Raji (cell line): ENCODE data around the gene DNAJB13.

Experiments used
- POLR2A ChIP-seq: IDR thresholded peaks from 2 replicates; pipeline ENCODE4 v1.6.1; 2011; ENCODE audit warnings: low read depth, low read length, control low read depth; ENCODE audit not compliant: insufficient read depth

The DNAJB13 gene

DNA sequence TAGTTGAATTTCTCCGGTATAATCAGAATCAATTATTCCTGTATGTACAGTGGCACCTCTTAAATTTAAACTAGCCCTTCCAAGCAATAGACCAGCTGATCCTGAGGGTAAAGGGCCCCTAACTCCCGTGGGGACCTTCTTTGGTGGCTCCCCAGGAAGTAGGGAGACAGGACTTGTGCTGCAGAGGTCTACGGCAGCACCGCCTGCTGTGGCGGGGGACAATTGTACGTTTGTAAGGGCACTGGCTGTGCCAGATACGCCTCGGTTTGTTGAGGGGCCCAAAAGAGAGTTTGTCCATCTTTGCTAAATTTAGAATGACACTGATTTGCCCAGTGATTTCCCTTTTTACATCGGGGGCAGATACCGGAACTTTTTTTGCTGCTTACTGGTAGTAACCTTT lies 5.9 kb upstream of the DNAJB13 start:
- no peak for TF ChIP-seq POLR2A

DNA sequence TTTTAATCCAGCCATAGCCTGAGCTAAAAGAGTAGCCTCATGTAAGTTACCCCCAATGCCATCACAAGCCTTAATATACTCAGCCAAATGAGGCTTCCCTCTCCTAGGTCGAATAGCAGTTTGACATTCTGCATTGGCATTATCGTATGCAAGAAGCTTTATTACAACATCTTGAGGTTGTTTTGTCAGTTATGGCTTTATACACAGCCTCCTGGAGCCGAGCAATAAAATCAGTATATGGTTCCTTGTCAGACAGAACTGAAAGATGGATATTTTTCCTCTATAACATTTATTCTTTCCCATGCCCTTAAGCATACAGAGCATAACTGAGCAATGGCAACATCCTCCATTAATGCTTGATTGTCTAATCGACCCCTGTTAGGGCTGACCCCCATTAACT lies 5.4 kb upstream of the DNAJB13 start:
- TF ChIP-seq POLR2A: no peak

DNA sequence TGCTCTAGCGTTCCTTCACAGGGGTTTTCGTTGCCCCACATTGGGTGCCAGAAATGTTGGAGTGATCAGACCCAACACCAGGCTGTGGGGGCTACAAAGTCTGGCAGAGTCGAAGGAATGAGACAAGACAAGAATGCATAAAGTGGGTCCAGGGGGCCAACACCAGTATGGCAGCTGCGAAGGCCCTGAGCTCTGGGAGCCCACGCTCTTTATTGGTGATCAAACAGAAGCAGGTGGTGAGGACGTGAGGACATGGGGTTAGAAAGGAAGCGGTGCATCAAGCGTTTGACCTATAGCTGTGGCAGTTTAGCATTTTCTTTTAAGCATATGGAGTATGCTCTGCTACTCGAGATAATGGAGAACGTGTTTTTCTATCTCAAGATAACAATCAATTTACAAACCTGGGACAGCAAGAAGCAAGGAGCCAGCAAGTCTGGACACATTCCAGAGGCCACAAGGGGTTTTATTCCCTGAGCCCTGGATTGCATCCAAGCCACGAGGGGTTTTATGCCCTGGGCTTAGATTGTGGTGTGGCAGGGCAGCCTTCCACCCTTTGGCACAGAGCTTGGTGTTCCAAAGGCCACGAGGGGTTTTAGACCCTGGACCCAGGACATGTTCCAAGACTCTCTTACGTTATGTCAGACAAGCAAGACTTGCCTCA lies 3.9 kb upstream of the DNAJB13 start:
- TF ChIP-seq POLR2A: no peak

DNA sequence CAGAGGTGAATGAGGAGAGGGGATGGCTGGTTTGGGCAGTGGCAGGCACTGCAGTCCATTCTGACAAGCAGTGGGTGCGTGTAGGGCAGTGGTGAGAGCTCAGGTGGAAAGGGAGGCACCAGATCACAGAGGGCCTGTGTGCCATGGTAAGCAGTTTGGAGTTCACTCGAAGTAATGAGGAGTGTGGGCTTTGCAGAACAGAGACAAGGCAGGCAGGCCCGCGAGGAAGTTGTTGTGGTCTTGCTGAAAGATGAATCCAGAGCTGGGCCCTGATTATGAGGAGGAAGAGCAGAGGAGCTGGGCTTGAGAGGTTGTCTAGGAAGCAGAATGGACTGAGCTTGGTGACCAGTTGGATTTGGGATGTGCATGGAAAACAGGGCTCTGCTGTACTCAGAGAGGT lies 1.6 kb upstream of the DNAJB13 start:
- TF ChIP-seq POLR2A: no peak

DNA sequence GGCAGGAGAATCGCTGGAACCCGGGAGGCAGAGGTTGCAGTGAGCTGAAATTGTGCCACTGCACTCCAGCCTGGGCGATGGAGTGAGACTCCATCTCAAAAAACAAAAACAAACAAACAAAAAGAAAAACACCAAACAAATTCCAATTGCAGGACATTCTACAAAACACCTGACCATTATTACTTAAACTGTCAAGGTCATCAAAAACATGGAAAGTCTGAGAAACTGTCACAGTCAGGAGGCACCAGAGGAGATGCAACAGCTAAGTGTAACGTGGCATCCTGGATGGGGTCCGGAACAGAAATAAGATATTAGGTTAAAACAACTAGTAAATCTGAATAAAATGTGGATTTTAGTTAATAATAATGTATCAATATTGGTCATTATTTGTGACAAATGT lies 914 bp upstream of the DNAJB13 start:
- TF ChIP-seq POLR2A: no peak

DNA sequence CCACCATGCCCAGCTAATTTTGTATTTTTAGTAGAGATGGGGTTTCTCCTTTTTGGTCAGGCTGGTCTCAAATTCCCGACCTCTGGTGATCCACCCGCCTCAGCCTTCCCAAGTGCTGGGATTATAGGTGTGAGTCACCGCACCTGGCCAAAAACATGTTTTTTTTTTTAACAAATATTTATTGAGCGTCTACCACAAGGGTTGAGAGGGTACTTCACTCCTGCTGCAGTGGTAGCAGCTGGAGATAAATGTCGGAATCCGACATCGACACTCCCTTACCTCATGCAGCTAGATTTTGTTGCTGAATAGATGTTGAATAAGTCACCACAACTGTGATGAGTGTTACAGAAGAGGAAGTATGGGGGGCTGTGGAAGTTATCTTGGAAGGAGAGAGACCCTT lies 971 bp downstream of the DNAJB13 start:
- no peak for TF ChIP-seq POLR2A

DNA sequence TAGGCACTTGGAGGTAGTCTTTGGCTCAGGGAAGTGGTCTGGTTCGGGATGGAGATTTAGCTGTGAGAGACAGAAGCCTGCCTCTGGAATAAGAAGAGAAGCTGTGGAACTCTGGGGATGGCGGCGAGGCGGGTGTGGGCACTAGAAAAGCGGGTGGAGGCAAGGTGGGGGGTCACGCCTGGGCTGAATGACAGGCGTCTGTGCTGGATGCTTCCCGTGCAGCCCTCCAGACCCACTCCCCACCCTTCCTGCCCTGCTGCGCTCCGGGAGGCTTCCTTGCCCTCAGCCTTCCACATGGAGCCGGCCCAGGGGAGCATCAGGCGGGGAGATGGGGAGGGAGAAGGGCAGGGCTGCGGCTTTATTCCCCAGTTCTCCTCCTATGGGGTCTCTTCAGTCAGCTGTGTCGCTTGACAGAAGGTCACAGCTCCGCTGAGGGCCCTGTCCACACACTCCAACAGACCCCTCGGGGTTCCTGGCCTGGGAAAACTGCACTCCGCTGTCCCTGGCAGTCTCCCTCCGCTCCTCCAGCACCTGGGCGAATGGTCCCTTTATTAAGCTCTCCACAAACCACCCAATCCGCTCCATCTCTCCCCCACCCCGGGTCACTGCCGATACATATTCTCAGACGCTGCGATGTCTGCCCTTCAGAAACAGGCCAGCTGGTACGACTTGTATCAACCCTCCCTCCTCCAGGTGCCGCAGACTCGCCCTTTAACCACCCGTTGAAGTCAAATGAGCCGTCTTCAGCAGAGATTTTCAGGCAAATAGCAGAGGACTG lies 6.2 kb downstream of the DNAJB13 start:
- TF ChIP-seq POLR2A: no peak

DNA sequence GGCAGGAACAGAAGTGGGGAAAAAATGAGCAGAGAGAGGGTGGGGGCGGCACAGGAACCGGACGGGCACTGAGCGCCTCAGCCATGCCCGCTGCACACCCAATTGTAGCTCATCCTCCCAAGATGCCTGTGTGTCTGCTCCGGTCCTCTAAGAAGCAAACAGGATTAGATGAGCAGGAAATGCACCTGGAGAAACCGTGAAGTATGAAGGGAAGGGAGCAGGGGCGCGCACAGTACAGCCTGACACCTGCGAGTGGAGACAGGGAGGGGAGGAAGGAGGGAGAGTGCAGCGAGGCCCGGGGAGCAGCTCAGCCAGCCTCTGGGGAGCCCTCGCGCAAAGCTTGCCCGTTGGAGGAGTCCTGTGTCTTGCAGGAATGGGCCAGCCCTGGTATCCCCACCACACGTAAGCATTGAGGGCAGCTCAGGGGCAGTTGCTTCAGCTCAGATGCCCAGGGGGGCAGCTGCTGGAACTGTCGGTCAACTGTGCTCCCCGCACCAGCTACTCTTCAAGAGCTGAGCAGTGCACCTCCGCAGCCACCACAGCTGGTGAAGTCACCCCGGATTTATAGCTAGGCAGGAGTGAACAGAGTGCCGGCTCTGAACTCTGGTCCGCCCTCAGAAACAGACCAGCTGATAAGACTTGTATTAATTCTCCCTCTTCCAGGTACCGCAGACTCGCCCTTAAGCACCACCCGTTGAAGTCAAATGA lies 7.0 kb downstream of the DNAJB13 start:
- TF ChIP-seq POLR2A: no peak

DNA sequence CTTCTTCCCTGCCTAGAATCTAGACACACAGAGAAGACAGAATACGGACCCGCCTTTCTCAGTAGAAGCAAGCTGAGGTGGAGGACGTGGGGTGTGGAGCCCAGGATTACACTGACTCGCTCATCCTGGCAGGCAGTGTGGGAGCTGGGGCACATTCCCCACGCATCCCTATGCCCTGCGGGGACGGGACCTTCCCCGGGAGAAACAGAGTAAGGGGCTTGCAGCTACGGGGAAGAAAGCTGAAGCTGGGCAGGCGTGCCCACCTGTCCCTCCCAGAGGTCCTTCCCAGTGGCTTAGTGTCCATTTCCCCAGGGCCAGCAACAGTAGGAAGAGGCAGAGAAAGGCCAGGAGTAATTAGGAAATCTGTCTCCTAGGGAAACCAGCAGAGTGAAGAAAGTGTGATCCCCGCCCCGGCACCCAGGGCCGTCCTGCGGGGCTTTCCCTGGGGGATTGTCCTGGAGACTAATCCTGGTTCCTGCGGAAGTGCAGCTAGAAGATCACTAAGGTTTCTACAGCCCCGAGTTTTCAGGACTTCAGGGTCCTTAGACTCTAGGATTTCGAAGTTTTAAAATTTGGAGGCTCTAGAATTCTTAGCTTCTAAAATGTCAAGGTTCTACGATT lies 7.8 kb downstream of the DNAJB13 start:
- TF ChIP-seq POLR2A: no peak

DNA sequence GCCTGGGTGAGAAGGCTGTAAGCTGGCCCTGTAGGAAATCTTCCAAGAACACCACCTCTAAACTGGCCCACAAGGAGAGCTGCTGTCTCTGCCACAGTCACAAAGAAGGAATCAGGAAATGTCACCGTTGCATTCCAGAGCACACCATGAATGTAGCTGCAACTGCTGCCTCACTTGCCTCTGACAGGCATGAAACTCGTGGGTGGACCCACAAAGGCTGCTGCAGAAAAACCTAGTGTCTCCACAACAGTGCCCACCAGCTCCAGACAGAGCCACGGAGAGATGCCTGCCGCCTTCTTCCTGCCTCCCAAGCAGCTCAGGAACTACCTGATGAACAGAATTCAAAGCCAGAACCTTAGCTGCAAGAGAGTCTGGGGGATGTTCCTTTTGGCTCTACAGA lies 10.5 kb downstream of the DNAJB13 start:
- TF ChIP-seq POLR2A: no peak

DNA sequence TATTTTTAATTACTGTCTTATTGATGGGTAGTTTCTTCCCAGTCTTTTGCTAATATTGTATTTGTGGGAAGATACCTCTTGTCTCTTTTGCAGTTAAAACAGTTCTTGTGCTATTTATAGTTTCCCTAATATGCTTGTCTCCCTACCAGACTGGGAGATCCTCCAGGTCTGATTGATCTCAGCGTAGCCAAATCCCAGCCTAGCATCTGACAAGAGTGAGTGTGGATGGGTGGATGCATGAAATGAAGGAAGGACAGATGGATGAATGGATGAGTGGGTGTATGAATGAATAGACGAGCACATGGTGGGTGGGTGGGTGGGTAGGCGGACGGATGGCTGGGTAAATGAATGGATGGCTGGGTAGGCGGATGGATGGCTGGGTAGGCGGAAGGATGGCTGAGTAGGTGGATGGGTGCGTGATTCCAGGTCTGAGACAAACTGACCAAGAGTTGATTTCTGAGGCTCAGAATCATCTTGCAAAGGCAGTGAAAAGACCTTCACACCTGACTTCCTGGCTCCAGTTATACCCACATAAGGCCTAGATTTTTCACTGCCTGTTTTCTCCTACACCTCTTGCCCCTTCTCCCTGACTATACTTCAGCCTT lies 11.4 kb downstream of the DNAJB13 start:
- TF ChIP-seq POLR2A: no peak

DNA sequence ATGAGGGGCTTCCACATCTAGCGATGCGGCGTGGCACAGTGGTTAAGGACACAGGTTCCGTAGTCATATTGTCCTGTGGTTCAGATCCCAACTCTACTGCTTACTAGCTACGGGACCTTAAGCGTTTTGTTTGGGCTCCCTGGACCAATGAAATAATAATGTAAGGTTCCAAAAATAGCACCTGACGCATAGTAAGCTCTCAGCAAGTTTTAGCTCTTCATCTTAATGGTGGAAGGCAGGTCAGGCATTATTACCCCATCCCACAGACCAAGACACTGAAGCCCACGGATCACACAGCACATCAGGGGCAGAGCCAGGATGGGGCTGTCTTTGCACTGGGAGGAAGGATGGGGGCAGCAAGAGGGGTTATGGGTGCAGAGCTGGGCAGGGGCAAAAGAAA lies 13.0 kb downstream of the DNAJB13 start:
- no peak for TF ChIP-seq POLR2A

DNA sequence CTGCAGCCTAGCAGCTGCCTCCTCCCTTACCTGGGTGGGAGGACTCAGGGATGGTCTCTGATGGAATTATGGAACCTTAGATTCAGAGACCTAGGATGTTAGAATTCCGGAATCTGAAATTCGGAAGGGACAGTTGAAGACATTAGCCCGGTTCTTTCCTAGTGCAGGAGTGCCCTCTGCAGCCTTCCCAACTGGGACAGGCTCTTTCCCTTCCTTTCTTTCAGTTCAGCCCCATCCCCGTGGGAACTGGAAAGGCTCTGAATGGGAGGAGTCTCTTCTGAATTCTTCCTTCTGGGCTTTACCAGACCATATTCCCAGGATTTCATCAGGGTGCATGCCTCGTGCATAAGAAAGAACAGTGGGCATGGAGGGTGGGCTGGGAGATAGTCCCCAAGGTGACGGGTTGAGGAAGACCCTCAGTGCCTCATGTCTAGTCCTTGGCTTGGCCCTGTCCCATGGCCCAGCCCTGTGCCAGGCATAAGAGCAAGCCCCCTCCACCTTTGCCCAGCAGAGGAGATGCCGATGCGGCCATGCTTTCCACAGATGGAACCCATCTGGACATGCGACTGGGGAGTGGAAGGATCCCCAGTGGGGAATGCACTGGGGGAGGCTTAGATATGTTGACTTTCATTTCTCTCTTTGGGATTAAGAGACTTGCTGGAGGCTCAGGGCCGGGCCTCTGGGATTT lies 14.4 kb downstream of the DNAJB13 start:
- no peak for TF ChIP-seq POLR2A

DNA sequence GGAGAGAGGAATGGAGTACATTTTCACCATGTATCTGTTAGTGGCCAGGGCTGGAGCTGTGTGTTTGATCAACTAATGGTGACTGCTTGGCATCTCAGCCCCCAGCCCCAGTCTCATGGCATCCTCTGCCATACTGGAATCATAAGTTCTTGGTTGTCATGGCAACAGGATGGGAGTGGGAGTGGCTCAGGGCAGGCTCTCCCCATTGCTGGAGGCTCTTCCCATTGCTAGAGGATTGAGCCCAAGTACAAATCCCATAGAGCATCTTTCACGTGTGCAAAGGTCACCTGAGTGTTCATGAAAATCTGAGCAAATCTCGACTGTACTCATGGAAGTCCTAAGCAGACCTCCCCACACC lies 14.9 kb downstream of the DNAJB13 start:
- TF ChIP-seq POLR2A: no peak
